Embryonic facial prominence (tissue), 1 donor: ENCODE data around the gene CASZ1.

Experiments
- DNase-seq: peaks from one replicate; pipeline ENCODE4 v3.0.0-alpha.2; 2016; ENCODE audit errors: extremely low spot score

CASZ1 gene

GRCh38 chr1:10724948-10725847 is 71.2 kb downstream of the CASZ1 start:
- peak; percentile 88 for DNase-seq

- DNase-seq: no peak
Observed at GRCh38 chr1:10724511-10724910, 71.9 kb downstream of the CASZ1 start.

GRCh38 chr1:10724052-10724494 is 72.4 kb downstream of the CASZ1 start:
- no peak for DNase-seq

DNA sequence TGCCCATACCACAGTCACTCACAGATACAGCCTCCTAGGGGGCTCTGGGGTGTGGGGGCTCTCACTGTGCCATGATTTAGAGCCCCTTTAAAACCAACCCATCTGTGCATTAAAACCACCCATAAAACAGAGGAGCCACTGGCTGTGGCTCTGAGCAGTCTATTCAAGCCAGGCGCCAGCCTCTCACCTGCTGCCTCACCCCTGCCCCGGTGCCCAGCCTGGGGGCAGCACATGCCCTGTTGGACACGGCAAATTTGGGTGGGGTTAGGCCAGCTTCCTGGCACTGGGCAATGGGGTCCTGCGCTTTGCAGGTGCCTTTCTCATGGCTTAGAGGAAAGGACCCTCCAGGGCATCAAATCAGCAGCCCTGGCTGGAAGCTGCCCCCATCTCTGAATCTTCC is 73.1 kb downstream of the CASZ1 start:
- no peak for DNase-seq

- DNase-seq: no peak
Observed at GRCh38 chr1:10722803-10723202, 73.6 kb downstream of the CASZ1 start.

DNA sequence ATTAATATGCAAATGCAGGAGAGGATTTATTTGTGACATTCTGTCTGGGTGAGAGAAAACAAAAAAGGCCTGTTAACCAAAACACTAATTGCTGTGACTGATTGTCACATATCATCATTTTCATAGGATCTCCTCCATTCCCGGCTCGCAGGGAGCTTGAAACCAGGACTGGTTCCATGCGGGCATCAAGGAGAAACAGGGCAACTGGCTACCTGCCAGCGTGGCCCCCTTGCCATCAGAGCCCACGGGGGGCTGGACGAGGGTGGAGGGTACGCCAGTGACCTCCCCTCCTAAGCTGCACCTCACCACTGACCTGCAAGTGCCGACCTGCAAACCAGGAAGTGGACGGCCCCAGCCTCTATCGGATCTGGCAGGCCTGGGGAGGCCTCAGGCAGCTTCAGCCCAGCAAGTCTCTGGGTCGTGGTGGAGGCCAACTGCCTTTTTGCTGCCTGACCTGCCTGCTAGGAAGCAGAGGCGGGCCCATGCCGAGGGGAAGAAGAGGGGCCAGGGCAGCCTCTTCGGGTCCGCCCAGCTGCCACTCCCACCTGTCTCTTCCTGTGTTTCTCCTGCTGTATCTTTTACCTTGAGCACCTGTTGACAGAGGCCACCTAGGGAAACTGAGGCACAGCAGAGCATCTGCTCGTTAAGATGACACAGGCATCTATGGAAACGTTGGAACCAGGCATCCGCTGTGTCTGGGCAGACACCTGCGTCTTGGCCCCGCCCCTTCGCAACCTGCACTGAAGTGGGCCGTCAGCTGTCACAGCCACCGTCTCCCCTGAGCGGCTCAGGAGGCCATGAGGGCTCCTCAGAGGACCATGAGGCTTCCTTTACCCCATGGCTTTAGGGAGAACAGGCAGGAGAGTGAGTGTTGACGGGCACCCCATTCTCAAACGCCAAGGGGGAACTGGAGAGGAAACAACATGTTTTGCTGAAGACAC is 74.8 kb downstream of the CASZ1 start:
- DNase-seq: no peak

GRCh38 chr1:10720635-10721034 is 75.8 kb downstream of the CASZ1 start:
- DNase-seq: no peak

- no peak for DNase-seq
Observed at GRCh38 chr1:10718083-10718415, 78.4 kb downstream of the CASZ1 start.

DNA sequence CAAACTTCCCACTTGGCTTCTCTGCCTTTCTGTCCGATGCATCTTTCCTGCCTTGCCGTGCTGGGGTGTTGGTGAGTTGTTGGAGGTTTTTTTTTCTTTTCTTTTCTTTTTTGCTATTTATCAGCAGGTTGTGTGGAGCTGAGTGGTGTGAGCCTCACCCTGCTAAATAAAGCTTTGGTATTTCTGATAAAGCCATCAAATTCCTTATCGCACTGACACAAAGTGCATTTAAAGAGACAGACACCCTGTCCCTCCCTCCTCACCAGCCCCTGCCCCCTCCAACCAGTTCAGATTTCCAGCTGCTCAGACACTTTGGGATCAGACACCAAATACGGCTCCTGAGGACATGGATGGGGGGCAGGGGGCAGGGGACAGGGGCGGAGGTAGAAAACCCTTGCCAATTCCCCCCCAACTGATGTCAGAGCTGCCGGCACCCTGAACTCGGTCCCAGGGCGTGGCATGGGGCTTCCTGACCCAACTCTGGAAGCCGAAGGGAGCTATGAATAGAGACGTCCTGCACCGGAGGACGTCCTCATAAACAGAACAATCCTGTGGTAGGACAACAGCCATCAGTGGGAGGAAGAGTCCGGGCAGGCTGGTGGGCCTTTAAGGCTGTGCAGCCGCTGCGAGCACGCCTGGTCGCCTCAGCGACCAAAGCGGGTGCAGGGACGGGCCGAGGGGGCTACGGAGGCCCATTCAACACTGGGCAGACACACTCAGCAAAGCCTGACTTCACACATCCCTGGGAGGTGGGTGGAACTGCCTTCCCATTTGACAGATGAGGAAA is 79.0 kb downstream of the CASZ1 start:
- DNase-seq: no peak

DNA sequence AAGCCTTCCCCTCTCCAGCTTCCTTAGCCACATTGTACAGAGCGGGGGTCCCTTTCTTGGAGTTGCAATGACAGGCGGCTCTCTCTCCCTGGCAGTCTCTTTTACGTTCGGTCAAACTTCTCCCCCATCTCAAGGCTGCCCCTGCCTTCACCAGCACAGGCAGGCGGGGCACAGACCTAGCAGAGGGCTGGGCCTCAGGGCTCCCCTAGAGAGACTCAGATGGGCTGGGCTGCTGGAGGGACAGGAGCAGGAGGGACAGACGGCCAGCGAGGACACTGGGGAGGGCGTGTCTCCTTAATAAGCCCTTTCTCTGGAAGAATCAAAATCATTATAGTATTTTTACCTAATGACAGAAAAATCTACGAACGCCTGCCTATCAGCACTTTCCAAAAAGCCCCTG is 79.6 kb downstream of the CASZ1 start:
- DNase-seq: no peak

- DNase-seq: no peak
Observed at GRCh38 chr1:10714337-10715114, 81.9 kb downstream of the CASZ1 start.

- DNase-seq: no peak
Observed at GRCh38 chr1:10713614-10714013, 82.8 kb downstream of the CASZ1 start.

DNA sequence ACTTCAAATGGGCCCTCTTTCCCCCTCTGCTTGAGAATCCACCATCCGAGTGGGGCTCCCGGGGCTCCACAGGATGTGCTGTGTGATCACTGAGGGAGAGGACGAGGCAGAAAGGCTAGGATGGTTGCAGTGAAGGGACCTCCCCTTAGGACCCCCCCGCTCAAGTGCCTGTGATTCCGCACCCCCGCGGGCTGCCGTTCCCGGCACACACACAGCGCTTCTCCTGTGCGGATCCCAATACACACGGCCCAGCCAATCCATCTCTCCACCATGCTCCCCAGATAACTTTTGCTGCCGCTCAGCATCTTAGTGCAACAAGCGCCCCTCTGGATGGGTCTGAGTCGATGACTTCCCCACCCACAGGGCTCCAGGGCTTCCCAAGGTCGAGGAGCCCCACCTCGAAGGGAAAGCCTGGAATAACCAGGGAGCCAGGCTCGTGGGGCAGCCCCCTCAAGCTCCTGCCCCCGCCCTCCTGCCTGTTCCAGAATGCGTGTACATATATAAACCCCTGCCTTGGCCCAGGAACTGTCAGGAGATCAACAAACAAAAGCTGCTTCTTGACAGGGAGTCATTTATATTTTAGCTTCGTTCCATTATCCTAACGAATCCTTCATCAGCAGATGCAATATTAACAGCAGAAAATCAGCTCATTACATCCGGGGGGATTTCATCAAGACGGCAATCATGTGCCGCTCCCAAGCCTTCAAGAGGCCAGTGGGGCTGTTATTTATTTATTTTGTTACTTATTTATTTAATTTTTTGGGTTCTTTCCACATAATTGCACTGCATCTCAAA is 83.7 kb downstream of the CASZ1 start:
- DNase-seq: no peak

DNA sequence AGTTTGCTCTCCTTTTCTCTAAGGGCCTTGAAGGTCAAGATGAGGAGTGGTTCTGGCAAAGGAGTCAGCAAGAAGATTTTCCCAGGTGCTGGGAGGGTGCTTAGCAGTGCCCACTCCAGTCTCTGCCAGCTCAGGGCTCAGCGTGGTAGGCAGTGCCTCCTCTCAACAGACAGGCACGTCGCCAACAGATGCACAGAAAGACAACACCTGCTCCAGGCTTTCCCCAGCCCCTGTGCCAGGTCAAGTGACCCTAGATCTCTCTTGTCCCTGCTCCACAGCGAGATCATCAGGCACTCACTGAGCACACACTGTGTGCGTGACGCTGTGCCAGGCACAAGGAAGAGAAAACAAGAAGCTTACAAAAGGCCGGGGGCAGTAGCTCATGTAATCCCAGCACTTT is 86.0 kb downstream of the CASZ1 start:
- DNase-seq: no peak

DNA sequence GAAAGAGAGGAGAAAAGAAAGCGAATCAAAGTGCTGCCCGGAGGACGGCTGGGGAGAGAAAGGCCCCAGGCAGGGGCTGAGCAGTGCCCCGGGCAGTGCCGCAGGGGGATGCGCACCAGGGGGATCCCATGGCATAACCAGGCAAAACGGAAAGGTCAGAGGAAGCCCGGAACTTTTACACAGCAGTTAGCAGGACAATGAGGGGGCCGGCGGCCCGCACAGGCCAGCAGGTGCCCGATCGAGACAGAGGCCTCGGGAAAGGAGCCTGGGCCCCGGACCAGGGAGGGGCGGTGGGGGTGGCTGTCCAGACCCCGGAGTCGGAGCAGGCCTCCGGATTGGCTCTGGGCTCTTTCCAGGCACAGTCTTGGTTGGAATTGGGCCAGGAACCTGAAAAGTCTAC is 86.8 kb downstream of the CASZ1 start:
- no peak for DNase-seq

GRCh38 chr1:10709165-10709564 is 87.3 kb downstream of the CASZ1 start:
- DNase-seq: no peak

DNA sequence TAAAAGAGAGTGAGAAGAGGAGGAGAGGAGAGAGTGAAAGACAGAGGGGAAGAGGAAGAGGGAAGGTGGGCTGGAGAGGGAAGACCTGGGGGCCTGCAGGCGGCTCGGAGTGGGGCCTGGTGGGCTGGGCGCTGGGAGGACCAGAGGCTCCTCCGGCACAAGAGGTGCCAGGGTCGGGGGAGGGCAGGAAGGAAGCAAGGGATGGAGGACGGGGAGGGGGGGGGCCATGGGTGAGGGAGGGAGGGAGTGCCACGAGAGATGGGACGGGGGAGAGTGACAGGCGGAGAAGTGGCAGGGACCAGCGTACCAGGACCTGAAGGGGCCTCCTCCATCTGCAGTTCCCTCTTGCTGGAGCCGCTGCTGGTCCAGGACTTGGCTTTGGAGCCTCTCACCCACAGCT is 87.7 kb downstream of the CASZ1 start:
- no peak for DNase-seq

GRCh38 chr1:10707208-10707607 is 89.2 kb downstream of the CASZ1 start:
- no peak for DNase-seq

GRCh38 chr1:10706376-10706913 is 90.0 kb downstream of the CASZ1 start:
- DNase-seq: no peak

- DNase-seq: no peak
Observed at GRCh38 chr1:10705953-10706352, 90.5 kb downstream of the CASZ1 start.
